Kidney tubule cell (primary cell): ENCODE data around the gene MAML2.
A peak's percentile ranks its signal among the peaks of the same experiment; 100 is the strongest.

Experiments used
- DNase-seq: peaks from one replicate; pipeline ENCODE4 v3.0.0-alpha.2; 2018; ENCODE audit warnings: low spot score

Gene MAML2

DNA sequence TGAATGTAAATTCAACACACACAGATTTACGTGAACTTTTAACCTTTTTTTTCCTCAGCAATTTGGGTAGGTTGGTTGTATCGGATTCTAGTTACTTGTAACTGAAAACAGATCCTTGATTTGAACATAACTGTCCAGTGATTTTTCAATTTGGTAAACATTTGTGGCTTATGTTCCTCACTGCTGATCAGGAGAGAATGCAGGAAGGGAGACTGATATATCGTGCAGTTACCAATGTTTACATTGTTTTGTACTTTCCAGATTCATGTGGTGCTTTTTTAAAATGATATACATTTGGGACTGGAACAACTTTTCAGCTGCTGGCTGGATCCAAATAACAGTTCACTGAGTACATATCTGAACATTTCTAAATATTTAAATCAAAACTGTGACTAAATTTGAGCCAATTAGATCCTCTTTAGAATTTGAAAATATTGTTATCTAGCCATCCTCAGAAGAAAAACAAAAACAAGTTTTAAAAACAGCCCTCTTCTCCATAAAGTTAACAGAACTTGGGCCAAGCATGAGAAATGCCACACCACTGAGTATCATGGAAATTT lies 334.8 kb downstream of the MAML2 start:
- DNase-seq, result no peak

DNA sequence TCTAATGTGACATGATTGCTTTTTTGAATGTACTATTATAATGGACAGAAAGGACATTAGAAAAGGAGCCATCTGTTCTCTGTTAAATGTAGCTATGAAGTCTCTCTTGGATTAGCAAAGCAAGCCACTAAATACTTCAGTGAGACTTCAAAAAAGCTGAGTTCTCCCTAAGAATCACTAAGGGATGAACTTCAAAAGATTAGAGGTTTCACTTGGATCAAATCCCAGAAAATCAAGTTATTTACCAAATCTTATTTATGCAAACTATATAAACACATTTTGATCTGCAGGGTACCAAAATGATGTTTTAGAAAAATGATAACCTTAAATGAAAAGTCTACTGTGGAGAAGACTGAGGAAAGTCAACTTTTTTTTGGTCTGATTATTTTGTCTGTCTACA lies 337.0 kb downstream of the MAML2 start:
- no peak for DNase-seq

DNA sequence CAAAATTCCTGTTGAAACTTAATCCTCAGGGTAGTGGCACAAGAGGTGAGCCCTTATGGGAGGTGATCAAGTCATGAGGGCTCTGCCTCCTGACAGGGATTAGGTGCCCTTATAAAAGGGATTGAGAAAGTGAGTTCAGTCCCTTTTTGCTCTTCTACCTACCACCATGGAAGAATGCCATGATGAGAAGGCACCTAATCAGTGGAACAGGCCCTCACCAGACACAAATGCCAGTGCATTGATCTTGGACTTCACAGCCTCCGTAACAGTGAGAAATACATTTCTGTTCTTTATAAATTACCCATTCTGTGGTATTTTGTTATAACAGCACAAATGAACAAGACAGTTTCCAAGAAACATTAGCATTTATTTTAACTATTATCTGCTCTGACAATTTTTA lies 338.1 kb downstream of the MAML2 start:
- no peak for DNase-seq

DNA sequence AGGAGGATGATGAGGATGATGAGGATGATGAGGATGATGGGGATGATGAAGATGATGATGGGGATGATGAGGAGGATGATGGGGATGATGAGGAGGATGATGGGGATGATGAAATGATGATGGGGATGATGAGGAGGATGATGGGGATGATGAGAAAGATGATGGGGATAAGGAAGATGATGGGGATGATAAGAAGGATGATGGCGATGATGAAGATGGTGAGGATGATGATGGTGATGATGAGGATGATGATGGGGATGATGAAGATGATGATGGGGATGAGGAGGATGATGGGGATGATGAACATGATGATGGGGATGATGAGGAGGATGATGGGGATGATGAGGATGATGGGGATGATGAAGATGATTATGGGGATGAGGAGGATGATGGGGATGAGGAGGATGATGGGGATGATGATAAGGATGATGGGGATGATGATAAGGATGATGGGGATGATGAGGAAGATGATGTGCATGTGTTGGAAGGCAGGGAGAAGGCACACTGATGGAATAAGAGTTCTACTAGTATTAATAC lies 340.2 kb downstream of the MAML2 start:
- DNase-seq, result no peak

DNA sequence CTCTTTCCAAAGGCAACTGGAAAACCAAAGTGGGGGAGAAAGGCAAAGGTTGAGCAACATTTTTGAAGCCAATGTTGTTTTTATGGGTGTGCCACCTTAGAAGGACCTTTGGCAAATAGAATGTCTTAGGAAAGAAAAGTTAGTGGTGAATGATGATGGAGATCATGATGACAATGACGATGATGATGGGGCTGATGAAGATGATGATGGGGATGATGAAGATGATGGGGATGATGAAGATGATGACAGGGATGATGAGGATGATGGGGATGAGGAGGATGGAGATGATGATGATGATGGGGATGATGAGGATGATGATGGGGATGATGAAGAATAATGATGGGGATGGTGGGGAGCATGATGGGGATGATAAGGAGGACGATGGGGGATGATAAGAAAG lies 340.7 kb downstream of the MAML2 start:
- DNase-seq, result no peak

DNA sequence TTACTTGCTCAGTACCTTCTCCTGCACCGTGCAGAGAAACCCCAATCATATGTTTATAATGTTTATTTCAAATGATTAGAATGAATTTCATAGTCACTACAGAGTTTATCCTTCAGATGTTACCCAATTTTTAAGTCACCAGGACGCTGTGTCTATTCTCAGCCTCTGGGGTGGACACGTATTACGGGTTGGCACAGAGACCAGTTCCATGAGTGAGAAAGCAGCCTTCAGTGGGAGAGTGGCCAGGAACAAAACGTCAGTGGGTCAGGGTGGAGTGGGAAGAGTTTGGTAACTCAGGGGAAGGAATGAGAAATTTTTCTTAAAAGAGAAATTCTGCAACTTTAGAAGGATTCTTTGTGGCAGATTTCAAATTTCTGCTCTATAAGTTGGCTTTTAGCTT lies 342.0 kb downstream of the MAML2 start:
- DNase-seq, result no peak

DNA sequence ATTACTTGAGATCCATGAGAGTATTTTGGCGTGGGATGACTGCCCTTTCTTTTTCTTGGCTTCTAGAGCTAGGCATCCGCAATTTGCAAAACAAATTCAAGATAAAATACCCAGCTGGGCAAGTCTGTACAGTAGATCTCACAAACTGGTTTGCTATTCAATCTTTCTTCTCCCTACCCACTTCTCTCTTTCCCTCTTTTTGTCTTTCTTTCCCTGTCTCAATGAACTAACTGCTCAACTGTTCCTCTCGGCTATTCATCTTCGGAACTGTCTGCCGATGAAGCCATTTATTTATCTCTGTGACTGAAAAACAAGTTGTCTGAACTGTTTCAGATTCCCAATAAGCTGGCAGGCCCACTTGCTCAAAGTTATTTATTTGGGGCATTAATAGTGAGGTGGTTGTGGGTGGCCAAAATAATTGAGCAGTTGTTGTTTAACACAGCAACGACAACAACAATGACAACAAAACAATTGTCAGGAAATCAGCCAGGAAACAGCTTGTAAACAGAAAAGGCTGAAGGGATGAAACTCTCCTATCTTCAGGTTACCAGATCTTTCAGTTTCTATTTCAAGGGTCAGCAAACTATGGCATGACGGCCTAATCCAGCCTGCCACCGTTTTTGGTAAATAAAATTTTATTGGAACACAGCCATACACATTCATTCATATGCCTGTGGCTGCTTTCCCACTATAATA lies 343.1 kb downstream of the MAML2 start:
- no peak for DNase-seq

DNA sequence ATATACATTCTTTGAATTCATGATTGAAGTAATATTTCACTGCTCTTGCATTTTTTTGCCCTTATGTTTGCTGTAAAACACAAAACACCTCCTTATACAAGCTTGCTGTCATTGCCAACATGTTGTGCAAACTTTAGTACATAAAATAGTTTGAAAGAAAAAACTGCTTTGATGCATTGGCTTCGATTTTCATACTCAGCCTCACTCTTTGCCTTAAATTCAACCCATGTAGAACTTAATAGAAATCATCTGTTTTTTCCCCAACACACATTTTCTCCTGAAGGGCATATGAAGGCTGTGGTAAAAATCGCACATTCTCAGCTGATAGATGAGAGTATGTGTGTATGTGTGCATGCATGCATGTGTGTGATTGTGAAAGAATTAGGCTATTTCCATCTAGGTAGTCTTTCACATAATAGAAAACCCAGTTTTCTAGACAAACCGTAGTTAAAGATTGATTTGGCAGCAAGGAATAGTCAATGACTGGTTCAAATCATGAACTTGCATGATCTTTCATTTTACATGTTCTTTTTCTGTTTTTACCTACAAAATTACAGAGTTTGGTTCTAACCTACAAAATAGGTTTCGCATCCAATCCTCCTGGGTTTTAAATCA lies 346.3 kb downstream of the MAML2 start:
- DNase-seq, result no peak

DNA sequence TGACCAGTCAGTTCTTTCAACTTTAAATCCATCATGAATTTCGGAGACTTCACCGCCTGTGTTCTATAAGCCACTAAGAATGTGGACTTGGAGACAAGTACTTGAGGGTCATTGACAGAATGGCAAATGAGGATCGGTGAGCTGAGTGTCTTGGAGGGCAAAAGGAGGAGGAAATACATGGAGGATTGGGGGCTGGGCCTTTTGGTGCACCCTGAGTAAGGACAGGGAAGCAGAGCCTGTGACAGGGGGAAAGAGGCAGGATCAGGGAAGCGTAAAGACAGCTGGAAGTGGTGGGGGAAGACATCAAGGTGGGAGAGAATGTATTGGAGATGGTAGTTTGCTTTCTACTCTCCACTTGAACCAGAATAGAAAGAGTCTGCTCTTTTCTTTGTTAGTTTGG lies 348.7 kb downstream of the MAML2 start:
- no peak for DNase-seq

DNA sequence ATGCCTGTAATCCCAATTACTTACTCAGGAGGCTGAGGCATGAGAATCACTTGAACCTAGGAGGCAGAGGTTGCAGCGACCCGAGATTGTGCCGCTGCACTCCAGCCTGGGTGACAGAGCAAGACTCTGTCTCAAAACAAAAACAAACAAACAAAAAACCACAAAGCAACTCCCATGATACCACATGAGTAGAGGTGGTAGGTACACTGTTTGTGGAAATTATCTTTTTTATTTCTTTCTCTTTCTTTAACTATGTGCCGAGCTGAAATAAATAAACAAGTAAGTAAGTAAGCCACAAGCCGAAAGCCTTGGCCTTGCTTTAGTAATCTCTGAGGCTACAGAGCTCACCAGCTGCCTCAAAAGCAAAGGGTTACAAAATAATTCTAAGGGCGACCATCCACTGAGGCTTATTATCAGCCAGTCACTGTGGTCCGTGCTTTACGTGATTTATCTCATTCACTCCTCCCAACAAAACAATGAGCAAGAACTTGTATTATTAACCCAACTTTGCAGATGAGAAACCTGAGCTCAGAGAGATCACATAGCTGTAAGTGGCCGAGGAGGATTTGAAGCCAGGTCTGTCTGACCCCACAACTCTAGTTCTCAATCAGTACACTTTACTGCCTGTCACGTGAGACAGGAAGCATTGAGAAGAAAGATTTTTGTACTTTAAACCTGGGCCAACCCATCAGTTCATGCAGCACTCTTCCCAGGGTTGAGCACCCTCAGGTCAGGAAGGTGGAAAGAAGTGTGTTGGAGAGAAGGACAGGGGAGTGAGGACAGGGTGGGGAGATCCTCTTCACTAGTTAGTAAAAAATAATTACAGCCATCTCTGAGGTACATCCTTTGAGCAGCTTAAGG lies 349.3 kb downstream of the MAML2 start:
- peak; percentile 33 for DNase-seq

DNA sequence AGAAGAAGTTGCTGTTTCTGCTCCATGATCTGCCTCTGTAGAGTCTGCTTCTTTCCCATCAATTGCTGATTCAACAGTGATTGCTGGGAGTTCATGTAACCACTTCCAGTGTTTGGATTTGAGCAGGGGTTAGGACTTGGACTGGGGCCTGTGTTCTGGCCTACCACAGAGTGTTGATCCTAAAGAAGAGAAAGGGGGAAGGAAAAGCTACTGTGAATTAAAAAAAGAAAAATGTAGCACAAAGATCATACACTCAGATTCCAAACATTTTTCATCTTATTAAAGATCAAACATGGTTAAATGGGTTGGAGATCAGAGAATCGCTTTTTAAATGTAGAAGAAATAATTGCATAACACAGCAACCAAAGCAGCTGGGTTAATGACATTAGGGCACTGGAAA lies 351.4 kb downstream of the MAML2 start:
- no peak for DNase-seq

DNA sequence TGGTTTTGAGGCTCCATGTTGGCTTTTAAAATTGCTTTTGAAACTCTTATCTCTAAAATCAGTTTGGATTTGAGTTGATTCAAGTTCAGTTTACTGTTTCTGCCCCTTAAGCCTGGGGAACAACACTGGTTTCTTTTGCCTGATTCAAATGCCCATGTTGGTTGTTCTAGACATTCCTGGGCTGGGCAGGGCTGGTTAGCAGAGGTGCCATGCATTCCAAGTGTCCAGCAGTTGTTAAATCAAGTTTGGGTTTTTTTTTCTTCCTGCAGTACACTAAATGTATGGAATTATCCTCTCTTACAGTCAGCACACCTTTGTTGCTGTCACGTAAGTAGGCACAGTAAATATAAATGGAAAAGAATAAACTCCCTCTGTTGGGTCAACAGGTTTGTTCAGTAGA lies 351.9 kb downstream of the MAML2 start:
- DNase-seq, result peak; percentile 39

DNA sequence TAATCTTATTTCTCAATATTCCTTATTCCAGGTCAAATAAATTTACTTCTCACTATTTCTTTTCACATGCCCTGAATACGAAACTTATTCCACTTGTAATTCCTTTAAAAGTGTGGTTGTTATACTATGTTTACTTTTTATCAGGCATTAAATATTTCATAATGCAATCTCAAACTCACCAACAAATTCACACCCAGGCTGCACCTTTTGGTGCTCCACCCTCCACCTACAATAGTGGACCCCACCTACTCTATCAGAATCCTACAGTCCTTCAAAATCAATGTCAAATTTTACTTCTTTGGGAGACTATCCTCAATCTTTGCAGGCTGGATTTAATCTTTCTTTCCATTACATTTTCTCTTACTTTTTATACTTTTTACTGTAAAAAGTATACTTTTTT lies 353.2 kb downstream of the MAML2 start:
- no peak for DNase-seq

DNA sequence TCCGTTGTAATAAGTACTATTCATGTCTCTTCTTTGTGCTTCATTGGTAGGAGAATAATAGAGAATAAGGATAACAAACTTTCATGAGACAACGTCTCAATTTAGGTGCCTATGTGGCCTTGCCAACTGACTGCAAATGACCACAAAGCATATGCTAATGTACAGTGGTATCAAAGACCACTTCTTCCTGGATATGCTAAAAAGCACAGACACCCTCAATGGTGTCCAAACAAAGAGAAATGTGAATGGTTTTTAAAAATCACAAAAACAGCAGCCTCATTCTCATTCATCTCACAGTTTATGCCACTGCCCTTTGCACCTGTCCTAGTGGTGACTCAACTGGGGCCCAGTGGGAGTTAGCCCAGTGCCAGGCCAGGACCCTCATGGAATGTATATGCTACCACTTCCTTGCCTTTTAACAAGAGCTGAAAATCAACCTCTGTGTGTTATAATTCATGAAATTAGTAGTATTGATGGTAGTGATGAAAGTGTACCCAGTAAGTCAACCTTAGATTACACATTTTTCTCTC lies 353.9 kb downstream of the MAML2 start:
- DNase-seq, result no peak

DNA sequence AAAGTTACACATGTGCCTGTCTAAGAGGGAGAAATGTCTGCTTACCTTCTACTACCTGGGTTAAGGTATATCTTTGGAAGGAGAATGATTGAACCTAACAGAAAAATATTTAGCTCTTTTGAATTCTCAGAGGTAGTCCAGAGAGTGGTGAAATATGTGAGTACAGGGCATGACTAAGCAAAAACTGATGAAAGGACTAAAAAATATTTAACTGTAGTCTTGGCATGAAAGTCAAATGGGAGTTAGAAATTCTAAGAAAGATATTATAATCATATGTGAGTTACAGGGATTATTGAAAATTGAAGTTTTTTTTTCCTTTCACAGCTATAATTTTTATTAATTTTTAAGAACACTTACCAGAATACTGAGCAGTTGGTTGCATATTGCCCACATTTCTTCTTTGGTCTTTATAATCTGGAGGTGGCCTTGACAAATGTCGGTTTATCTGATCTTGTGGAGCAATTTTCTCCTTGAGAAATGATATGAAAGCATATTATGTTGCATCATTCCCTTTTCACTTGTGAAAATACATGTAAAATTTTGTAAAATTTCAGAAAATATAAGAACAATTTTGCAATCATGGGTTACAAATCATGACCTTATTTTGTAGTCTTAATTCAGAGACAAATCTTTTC lies 357.7 kb downstream of the MAML2 start:
- DNase-seq, result no peak

DNA sequence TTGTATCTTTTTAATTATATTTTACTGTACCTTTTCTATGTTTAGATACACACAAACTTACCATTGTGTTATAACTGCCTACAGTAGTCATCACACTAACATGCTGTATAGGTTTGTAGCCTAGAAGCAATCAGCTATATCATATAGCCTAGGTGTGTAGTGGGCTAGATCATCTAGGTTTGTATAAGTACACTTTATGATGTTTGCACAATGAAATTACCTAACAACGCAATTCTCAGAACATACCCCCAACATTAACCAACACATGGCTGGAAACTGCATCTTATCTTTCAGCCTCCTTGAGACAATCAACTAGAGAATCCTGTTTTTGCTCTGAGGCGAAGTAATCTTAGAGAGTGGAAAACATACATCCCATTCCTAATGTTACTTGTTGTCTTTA lies 358.9 kb downstream of the MAML2 start:
- no peak for DNase-seq

DNA sequence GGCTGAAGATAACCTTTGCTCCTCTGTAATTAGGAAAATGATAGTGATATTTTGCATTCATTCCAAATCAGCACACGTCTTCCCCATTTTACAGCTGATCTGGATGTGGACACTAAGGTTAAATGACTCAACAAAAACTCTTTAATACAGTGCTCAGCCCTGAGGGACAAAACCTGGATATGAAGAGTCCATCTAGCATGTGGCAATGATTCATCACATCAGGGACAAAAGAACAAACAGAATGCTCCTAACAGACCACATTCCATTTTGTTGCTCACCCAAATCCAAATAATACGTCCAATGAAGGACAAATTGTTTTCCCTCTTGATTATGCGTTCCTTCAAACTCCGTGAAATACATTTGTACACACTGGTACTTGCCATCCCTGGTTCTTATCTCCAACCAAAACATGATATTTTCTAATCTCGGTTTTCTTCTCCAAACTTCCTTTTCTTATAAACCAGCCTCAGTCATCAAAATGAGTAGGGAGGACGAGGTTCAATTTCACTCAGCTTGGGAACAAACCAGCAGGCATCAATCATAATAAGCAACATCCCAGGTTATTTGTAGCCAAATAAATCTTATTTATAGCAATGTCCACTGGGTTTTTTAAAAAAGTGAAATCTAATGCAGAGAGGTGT lies 365.3 kb downstream of the MAML2 start:
- peak; percentile 74 for DNase-seq

DNA sequence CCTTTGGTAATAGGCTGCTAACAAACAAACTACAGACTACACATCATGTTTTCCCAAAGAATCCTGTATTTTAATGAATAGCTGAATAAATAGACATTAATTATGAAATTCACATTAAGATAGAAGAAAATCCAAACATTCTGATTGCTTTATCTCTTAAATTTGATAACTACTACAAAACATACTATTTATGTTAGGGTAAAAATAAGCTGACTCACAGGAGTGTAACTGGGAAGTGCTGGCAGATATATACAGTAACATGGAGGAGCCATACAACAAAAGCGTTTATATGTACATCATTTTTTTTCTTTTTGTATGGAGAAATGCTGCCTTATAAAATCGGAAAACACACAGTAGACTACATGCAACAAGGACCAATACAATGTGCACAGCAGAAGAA lies 366.4 kb downstream of the MAML2 start:
- no peak for DNase-seq

DNA sequence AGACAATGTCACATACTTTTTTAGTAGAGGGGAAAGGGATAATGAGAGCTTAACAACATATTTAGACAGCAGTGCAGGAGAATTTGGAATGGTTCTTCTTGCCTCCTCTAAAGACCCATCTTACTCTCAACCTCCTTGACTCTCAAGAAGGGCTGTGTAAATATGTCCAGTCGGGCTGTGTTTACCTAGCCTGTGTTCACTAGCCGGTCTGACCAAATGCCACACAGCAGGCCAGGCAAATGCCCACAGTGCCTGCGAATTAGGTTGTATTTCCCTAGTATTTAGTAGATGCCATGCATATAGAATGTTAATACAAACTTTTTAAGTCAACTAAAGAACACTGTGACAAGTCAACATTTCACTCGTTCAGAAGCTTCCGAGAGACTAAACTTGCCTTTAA lies 367.7 kb downstream of the MAML2 start:
- no peak for DNase-seq

DNA sequence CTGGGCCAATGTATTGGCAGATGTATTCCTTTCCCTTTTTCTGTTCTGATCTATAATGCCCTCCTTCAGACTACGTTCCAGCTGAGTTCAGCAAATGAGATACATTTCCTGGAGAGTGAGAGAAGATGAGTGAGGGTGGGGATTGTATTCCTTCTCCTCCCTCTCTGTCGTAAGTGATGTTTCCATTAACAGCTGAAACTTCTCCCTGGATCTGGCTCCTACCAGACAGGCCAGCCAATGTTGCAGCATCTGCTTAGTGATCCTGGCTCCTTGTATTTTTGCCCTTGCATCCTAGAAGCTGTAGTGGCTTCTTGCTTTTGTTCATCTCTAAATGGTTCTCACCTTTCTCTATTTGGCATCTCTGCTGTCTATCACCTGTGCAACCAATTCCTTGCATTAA lies 370.9 kb downstream of the MAML2 start:
- no peak for DNase-seq

DNA sequence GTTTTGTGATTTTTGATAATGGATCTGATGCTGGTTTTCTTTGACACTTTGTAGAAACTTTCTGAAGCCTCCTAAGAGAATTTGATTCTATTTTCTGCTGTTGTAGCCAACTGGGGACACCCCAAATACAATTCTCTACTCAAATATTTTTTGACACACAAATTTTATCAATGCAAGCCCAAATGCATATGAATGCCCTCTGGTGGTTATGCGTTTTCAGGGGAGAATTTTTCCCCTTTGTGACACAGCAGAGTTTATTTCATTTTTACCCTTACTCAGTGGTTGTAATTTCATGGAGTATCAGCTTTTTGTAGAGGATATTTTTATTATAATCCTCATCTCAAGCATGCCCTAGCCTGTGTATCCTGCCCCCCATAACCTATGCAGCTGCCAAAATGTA lies 374.4 kb downstream of the MAML2 start:
- DNase-seq, result no peak
